Cardiac fibroblast (primary cell): ENCODE results near the gene UGT1A10.

ENCODE experiments used
- DNase-seq, 2 donors: peaks; one replicate each; pipeline versions ENCODE4 v3.0.0 to v3.0.0-alpha.2; 2010; ENCODE audit warnings: low read depth in 2 of 2
- H3K4me3 ChIP-seq, 2 donors: replicated peaks in 1 of 2; 1 replicate in 1 of 2; 2 replicates in 1 of 2; pipeline ENCODE4 v1.5.1; 2011; ENCODE audit warnings: low read depth in 2 of 2, low read length in 2 of 2, mild to moderate bottlenecking in 2 of 2, moderate library complexity in 1 of 2
- TF ChIP-seq, protein P1 (sequence below): IDR thresholded peaks from one replicate; pipeline ENCODE4 v1.5.1; 2011; ENCODE audit warnings: low read depth, mild to moderate bottlenecking, low read length, inconsistent platforms

UGT1A10 gene

GRCh38 chr2:233802132-233802815 lies 166.0 kb downstream of the UGT1A10 start:
- no peak overlapping the region for H3K4me3 ChIP-seq
- DNase-seq, result no peak
- TF ChIP-seq, protein P1, sequence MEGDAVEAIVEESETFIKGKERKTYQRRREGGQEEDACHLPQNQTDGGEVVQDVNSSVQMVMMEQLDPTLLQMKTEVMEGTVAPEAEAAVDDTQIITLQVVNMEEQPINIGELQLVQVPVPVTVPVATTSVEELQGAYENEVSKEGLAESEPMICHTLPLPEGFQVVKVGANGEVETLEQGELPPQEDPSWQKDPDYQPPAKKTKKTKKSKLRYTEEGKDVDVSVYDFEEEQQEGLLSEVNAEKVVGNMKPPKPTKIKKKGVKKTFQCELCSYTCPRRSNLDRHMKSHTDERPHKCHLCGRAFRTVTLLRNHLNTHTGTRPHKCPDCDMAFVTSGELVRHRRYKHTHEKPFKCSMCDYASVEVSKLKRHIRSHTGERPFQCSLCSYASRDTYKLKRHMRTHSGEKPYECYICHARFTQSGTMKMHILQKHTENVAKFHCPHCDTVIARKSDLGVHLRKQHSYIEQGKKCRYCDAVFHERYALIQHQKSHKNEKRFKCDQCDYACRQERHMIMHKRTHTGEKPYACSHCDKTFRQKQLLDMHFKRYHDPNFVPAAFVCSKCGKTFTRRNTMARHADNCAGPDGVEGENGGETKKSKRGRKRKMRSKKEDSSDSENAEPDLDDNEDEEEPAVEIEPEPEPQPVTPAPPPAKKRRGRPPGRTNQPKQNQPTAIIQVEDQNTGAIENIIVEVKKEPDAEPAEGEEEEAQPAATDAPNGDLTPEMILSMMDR, result no peak

- DNase-seq, result no peak
- TF ChIP-seq, protein P1, result no peak
- no peak overlapping the region for H3K4me3 ChIP-seq
Measured at GRCh38 chr2:233803292-233803911, 167.2 kb downstream of the UGT1A10 start.

- H3K4me3 ChIP-seq, result no peak overlapping the region
- TF ChIP-seq, protein P1, result no peak
- DNase-seq, result no peak
Measured at GRCh38 chr2:233803994-233804393, 167.7 kb downstream of the UGT1A10 start.

- DNase-seq, result no peak
Measured at GRCh38 chr2:233807215-233807865, 171.1 kb downstream of the UGT1A10 start.

GRCh38 chr2:233807966-233808935 lies 172.0 kb downstream of the UGT1A10 start:
- TF ChIP-seq, protein P1, result no peak
- no peak overlapping the region for H3K4me3 ChIP-seq
- DNase-seq, result no peak

More at GRCh38 chr2:233807215-233807865, 171.1 kb downstream of the UGT1A10 start:
- H3K4me3 ChIP-seq, result no peak overlapping the region
- TF ChIP-seq, protein P1, result no peak

- DNase-seq, result no peak
- TF ChIP-seq, protein P1, result no peak
- H3K4me3 ChIP-seq, result no peak overlapping the region
Measured at GRCh38 chr2:233810385-233810784, 174.1 kb downstream of the UGT1A10 start.
